OCI-LY3 (cell line): ENCODE data around the gene CCL23.
A peak's percentile ranks its signal among the peaks of the same experiment; 100 is the strongest.

ENCODE experiments used
- H2AFZ ChIP-seq: fragments of 200-600, 300-600 bp; shearing (Covaris generic); 2 replicates; pipeline ENCODE4 v1.6.0; 2014; ENCODE audit warnings: antibody characterized with exemption, low read depth, low read length
- H3K27ac ChIP-seq: fragments of 200-600, 300-600 bp; sonication (generic); 2 replicates; pipeline ENCODE4 v1.5.1; 2014; ENCODE audit warnings: mild to moderate bottlenecking, low read length, moderate library complexity, mixed read lengths
- H3K27me3 ChIP-seq: fragments of 200-600, 300-600 bp; sonication (generic); 2 replicates; pipeline ENCODE4 v1.6.1; 2014; ENCODE audit warnings: low read depth, low read length, mixed read lengths
- H3K36me3 ChIP-seq: fragments of 200-600, 300-600 bp; sonication (generic); replicated peaks from 2 replicates; pipeline ENCODE3; 2014; ENCODE audit warnings: low read depth, low read length, mixed read lengths
- H3K4me1 ChIP-seq: fragments of 300-600, 200-600 bp; sonication (generic); 2 replicates; pipeline ENCODE4 v1.6.1; 2014; ENCODE audit warnings: low read length, mixed read lengths
- H3K4me2 ChIP-seq: fragments of 200-600, 300-600 bp; sonication (generic); 2 replicates; pipeline ENCODE4 v1.6.1; 2014; ENCODE audit warnings: low read length, mixed read lengths
- H3K4me3 ChIP-seq: fragments of 300-600, 200-600 bp; sonication (generic); 2 replicates; pipeline ENCODE4 v1.5.1; 2014; ENCODE audit warnings: antibody characterized with exemption, mild to moderate bottlenecking, low read length, moderate library complexity
- H3K79me2 ChIP-seq: fragments of 300-600, 200-600 bp; shearing (Covaris generic); 2 replicates; pipeline ENCODE4 v1.6.1; 2014; ENCODE audit warnings: mild to moderate bottlenecking, low read length, mixed read lengths
- H3K9ac ChIP-seq: fragments of 300-600, 200-600 bp; shearing (Covaris generic); 2 replicates; pipeline ENCODE4 v1.6.0; 2014; ENCODE audit warnings: mild to moderate bottlenecking, low read length, moderate library complexity
- H3K9me3 ChIP-seq: fragments of 200-600, 300-600 bp; shearing (Covaris generic); 2 replicates; pipeline ENCODE4 v1.6.1; 2014; ENCODE audit warnings: low read length, mixed read lengths; ENCODE audit not compliant: insufficient read depth
- H4K20me1 ChIP-seq: fragments of 200-600, 300-600 bp; sonication (generic); 2 replicates; pipeline ENCODE4 v1.6.1; 2016; ENCODE audit warnings: low read length, mixed read lengths; ENCODE audit not compliant: insufficient read depth
- CTCF ChIP-seq: fragments of 200-600, 300-600 bp; sonication (generic); IDR thresholded peaks from 2 replicates; pipeline ENCODE4 v1.5.1; 2014; ENCODE audit warnings: antibody characterized with exemption, low read length, low read depth
- EZH2phosphoT487 ChIP-seq: fragments of 200-600 bp; shearing (Covaris generic); IDR thresholded peaks from 2 replicates; pipeline ENCODE4 v1.6.1; 2018; ENCODE audit warnings: antibody characterized with exemption, mixed run types, low read depth

CCL23 gene

GRCh38 chr17:36001862-36002603 is 15.7 kb downstream of the CCL23 start:
- H3K4me3 ChIP-seq = 0 out of 2 replicates have a peak overlapping the region, but pooled peaks have one; percentile 1
- no peak overlapping the region for H3K27ac ChIP-seq

GRCh38 chr17:36001110-36001771 is 16.5 kb downstream of the CCL23 start, which contains the start of gene CCL15:
TSS of gene CCL15 (minus strand) at chr17:36001553. CDS start at chr17:36001492, 61 bp downstream.
- Histone ChIP-seq H2AFZ (no peak within 1 kb of the TSS), H3K9ac (no peak within 1 kb of the TSS), H3K79me2 (no peaks in the 10 kb centered on the region), H4K20me1 (no peaks in the 10 kb centered on the region), H3K4me3 (0 out of 2 replicates have a peak within 1 kb of the TSS, but pooled peaks have one; percentile 1), H3K9me3 (no peaks in the 10 kb centered on the region), H3K4me2 (peak within 1 kb of the TSS; percentile 42), H3K4me1 (peaks cover 76% of the 10 kb centered on the region), H3K27me3 (peaks cover 45% of the 10 kb centered on the region), H3K27ac (no peak within 1 kb of the TSS), H3K36me3 (no peaks in the 10 kb centered on the region)
- TF ChIP-seq CTCF = no peak
- no peak for TF ChIP-seq EZH2phosphoT487

More at GRCh38 chr17:36001862-36002603, 15.7 kb downstream of the CCL23 start:
- no peaks in the 10 kb centered on the region for H3K9me3 ChIP-seq
- no peak for TF ChIP-seq EZH2phosphoT487
- TF ChIP-seq CTCF = no peak
- H3K79me2 ChIP-seq = no peaks in the 10 kb centered on the region
- no peak overlapping the region for H3K9ac ChIP-seq
- H3K36me3 ChIP-seq = no peaks in the 10 kb centered on the region
- H3K27me3 ChIP-seq = peaks cover 41% of the 10 kb centered on the region
- peaks cover 68% of the 10 kb centered on the region for H3K4me1 ChIP-seq
- H4K20me1 ChIP-seq = no peaks in the 10 kb centered on the region
- H2AFZ ChIP-seq = no peak overlapping the region
- H3K4me2 ChIP-seq = peak overlapping the region; percentile 42

- H3K27me3 ChIP-seq = peaks cover 47% of the 10 kb centered on the region
- no peaks in the 10 kb centered on the region for H4K20me1 ChIP-seq
- H2AFZ ChIP-seq = no peak overlapping the region
- H3K9me3 ChIP-seq = no peaks in the 10 kb centered on the region
- H3K79me2 ChIP-seq = no peaks in the 10 kb centered on the region
- H3K36me3 ChIP-seq = no peaks in the 10 kb centered on the region
- H3K9ac ChIP-seq = no peak overlapping the region
- H3K4me1 ChIP-seq = peaks cover 77% of the 10 kb centered on the region
- TF ChIP-seq EZH2phosphoT487 = no peak
- TF ChIP-seq CTCF = no peak
- H3K27ac ChIP-seq = no peak overlapping the region
- no peak overlapping the region for H3K4me3 ChIP-seq
- no peak overlapping the region for H3K4me2 ChIP-seq
These were observed 17.1 kb downstream of the CCL23 start for GRCh38 chr17:36000732-36001109.

GRCh38 chr17:35998756-35999155 is 19.0 kb downstream of the CCL23 start:
- H3K9ac ChIP-seq = no peak overlapping the region
- no peak overlapping the region for H3K4me2 ChIP-seq
- H3K9me3 ChIP-seq = no peaks in the 10 kb centered on the region
- no peak overlapping the region for H3K4me3 ChIP-seq
- H3K4me1 ChIP-seq = peaks cover 75% of the 10 kb centered on the region
- no peaks in the 10 kb centered on the region for H3K36me3 ChIP-seq
- TF ChIP-seq EZH2phosphoT487 = no peak
- no peak for TF ChIP-seq CTCF
- H4K20me1 ChIP-seq = no peaks in the 10 kb centered on the region
- H3K27me3 ChIP-seq = peaks cover 58% of the 10 kb centered on the region
- H3K79me2 ChIP-seq = no peaks in the 10 kb centered on the region
- H3K27ac ChIP-seq = no peak overlapping the region
- H2AFZ ChIP-seq = no peak overlapping the region
